PC-3 (cell line): Measurements from ENCODE around the gene SLC25A21.

ENCODE experiments used
- CTCF ChIP-seq: fragments of 300-600 bp; sonication (generic); conservative IDR thresholded peaks from 2 replicates; pipeline ENCODE4 v1.5.1; 2017; ENCODE audit warnings: antibody characterized with exemption, low read depth, mild to moderate bottlenecking, low read length
- EZH2 ChIP-seq: fragments of 300-600 bp; sonication (generic); IDR thresholded peaks from one replicate; pipeline ENCODE4 v1.6.1; 2017; ENCODE audit warnings: antibody characterized with exemption, mild to moderate bottlenecking, low read length; ENCODE audit not compliant: unreplicated experiment

- no peak for TF ChIP-seq CTCF
- no peak for TF ChIP-seq EZH2
Measured at GRCh38 chr14:36647417-36647823, 525.0 kb downstream of the SLC25A21 start.
